ACHN (cell line): ENCODE data around the gene TRIM22.
"Not testable (repeated sequence)": the region's sequence is repeated elsewhere in the genome, so short reads cannot be mapped to it uniquely, and the experiment has no call there.

Experiments
- DNase-seq: peaks from one replicate; pipeline ENCODE4 v3.0.0-alpha.2; 2015
- in situ Hi-C: cut with HindIII; loops from 2 replicates; pipeline ENCODE4 v1.10.0; 2017; ENCODE audit warnings: low sequenced_read_pairs, low pct_ligation_motif_present, low pct_unique_long_range_greater_than_20kb

TRIM22 gene, protein sequence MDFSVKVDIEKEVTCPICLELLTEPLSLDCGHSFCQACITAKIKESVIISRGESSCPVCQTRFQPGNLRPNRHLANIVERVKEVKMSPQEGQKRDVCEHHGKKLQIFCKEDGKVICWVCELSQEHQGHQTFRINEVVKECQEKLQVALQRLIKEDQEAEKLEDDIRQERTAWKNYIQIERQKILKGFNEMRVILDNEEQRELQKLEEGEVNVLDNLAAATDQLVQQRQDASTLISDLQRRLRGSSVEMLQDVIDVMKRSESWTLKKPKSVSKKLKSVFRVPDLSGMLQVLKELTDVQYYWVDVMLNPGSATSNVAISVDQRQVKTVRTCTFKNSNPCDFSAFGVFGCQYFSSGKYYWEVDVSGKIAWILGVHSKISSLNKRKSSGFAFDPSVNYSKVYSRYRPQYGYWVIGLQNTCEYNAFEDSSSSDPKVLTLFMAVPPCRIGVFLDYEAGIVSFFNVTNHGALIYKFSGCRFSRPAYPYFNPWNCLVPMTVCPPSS

DNA sequence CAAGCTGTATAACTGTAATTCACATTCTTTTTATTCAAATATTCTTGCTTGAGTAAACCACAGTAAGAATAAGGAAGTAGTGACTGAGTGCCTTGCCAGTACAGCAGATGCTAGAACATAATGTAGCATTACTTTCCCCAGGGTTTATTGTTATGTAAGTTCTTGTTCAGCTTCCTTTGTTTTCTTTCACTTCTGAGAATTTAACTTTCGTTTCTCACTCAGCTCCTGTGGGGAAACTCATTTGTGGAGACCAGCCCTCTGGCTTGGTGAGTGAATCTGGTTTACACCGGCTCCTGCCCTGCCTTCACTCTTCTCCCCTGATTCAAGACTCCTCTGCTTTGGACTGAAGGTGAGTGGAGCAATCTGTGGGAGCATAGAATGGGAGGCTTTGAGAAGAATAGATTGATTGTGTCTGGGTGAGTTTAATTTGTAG is at the start of gene TRIM22:
TSS of gene TRIM22 (plus strand) at position 240 of the 433 bp plus-strand sequence. CDS start 6,443 bp downstream, outside the sequence.
- in situ Hi-C loops, result no loop called here

DNA sequence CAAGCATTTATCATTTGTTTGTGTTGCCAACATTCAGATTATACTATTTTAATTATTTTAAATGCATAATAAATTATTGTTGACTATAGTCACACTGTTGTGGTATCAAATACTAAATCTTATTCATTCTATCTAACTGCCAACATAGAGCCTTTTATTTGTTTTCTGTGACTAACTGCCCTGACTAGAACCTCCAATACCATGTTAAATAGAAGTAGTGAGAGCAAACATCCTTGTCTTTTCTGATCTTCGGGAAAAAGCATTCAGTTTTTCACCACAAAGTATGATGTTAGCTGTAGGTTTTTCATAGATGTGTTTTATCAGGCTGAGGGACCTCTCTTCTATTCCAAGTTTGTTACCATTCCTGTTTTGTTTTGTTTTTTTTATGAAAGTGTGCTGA is 49.6 kb upstream of the TRIM22 start:
- in situ Hi-C loops, result no loop called here
- DNase-seq, result no peak

More for the DNA sequence above, at the start of gene TRIM22:
- peak; percentile 52 for DNase-seq

DNA sequence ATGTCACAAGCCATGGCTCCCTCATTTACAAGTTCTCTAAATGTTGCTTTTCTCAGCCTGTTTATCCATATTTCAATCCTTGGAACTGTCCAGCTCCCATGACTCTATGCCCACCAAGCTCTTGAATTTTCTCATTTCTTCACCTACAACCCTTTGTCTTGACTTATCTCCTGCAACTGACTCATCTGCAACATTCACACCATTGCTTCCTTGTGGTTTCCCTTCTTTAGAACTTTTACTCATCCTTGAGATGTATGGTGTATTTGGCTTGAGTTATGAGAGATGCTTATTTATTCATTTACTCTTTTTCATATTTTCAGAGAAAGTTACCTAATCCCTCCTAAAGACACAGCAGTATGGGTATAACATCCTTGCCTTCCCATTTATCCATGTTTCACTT is 46.0 kb upstream of the TRIM22 start:
- DNase-seq, result no peak
- in situ Hi-C loops, result no loop called here

DNA sequence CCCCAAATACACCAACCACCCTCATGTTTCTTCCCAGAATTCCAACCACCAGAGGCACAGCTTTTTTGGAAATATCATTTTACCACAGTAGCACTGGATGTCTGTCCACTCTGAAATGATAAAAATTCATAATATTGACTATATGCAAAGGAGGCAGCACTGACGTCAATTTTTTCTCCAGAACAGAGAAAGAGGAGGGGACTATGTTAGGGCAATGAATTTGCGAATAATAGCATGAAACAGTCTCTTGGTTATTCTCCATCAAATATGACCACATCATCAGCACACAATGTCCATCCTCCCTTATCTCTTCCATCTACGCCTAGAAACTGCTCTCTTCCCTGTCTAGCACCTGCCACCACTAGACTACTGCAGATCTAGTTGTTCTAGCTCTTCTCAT is 43.5 kb upstream of the TRIM22 start:
- in situ Hi-C loops, result no loop called here

DNA sequence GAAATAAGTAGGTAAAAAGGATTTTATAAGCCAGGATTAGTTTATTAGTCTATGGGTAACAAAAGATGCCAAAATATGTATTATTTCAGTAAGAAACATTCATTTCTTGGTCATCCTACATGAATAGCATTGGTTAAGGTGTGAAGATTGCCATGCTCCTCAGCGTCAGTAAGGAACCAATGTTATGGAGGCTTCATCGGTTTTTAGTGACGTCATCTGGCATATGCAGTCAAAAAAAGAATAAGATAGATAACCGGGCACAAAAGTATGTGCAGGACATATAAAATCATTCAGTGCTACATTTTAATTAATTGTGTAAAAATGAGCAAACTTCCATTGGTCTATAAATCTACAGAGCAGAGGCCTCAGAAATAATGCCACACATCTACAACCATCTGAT is 34.1 kb upstream of the TRIM22 start:
- DNase-seq, result no peak

More for the DNA sequence above, 43.5 kb upstream of the TRIM22 start:
- no peak for DNase-seq

DNA sequence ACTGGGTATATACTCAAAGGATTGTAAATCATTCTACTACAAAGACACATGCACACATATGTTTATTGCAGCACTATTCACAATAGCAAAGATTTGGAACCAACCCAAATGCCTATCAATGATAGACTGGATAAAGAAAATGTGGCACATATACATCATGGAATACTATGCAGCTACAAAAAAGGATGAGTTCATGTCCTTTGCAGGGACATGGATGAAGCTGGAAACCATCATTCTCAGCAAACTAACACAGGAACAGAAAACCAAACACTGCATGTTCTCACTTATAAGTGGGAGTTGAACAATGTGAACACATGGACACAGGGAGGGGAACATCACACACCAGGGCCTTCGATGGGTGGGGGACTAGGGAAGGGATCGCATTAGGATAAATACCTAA is 32.6 kb upstream of the TRIM22 start:
- DNase-seq, in situ Hi-C loops: not testable (repeated sequence)

More for the DNA sequence above, 34.1 kb upstream of the TRIM22 start:
- in situ Hi-C loops, result no loop called here

DNA sequence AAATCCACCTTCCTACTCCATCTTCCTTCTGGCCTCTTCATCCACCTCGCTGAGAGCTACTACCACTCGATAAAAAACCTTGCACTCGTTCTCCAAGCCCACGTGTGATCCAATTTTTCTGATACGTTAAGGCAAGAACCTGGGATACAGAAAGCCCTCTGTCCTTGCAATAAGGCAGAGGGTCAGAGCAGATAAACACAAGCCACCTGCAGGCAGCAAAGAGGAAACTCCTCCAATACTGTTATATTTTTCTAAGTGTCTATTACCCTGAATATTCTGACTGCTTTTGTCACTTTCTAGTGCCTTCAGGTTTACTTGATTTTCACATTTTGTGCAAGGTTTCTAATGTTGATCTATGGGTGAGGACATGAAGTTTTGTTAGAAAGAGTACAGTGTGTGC is 31.3 kb upstream of the TRIM22 start:
- DNase-seq, result no peak
- in situ Hi-C loops, result no loop called here

DNA sequence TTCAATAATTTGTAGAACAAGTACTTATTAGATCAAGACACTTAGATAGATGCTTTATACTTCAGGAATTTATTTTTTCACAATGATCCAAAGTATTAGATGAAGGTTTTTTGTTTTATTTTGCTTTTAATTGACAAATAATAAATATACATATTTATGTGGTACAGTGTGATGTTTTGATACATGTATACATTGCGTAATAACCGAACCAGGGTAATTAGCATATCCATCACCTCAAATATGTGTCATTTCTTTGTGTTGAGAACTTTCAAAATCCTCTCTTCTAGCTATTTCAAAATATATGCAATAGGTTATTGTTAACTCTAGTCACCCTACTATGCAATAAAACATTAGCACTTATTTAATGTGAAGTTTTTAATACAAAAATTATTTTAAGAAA is 26.1 kb upstream of the TRIM22 start:
- DNase-seq, result no peak
- in situ Hi-C loops, result no loop called here

DNA sequence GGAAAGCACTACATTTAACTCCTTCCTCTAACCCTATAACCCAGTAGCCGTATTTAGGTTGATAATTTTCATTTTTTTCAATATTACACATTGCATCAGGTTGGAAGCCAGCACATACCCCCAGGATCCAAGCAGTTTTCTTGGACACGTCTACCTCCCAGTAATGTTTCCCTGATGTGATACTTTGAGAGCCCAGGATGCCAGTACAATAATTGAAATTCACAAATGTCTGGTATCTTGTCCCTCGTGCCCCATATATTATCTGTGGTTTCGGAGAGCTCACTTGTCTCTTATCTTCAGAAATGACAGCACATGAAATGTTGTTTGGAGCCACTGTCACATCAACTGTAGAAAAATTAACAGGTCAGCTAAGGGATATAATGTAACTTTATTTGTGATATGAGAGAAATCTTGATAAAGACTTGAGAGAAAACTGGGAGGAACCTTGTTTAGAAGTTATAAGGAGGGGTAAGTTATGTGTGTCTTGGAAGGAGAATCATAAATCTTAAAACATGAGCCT is 24.5 kb upstream of the TRIM22 start:
- in situ Hi-C loops, result no loop called here
- no peak for DNase-seq

DNA sequence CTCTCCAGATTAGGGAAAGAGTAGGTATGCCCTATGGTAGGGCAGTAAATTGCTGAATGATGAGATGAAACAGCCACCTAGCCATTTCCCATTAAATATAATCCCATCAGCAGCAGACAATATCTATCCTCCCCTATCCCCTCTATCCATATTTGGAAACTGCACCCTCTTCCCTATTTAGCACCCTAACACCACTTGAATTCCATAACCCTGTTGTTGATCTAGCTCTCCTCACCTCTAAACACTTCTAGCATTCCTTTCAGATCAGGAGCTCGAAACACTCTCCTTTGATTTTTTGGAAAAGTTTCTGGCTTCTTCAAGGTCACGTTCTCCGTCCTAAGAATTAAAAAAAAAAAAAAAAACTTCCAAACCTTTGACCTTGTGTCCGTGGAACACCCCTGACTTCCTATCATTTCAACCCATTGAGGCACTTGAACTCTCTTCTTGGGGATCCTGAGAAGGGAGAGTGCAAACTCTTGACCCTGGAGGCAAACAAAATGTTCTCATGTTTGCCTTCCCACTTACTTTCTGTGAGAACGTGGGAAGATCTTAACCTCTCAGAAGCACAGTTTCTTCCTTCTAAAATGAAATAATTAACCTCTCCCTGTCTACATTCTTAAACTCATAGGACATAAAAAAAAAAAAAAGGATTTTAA is 23.7 kb upstream of the TRIM22 start:
- DNase-seq, result no peak
- in situ Hi-C loops, result no loop called here

DNA sequence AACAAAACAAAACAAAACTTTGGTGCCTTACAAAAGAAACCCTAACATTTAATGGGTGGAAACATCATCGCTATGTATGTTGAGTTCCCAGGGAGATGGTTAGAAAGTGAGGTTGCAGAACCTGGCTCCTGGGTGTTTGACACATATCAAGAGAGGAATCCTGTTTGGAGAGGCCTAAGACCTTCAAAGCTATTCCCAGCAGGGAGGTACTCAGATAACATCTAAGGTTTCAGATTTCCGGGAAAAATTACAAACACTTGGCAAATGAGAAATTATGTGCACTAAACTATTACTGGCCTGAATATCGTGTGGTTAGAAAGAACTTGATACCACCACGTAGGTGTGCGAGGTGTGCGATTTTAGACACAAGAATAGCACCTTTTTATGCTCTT is 23.2 kb upstream of the TRIM22 start:
- DNase-seq, result no peak
- in situ Hi-C loops, result no loop called here

DNA sequence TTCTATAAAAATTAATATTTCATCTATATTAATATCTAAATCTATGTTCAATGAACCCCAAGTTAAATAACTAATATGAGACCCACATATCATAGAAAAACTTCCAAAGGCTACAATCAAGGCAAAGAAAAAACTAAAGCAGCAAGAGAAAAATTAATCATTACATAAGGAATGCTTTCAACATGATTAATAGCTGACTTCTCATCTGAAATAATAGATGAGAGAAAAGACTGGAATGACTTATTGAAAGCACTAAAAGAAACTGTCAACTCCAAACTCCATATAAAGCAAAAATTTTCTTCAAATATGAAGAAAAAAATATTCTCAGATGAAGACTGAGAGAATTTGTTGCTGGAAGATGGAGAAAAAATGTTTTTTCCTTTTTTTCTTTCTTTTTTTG is 17.8 kb upstream of the TRIM22 start:
- DNase-seq, result peak; percentile 47
- in situ Hi-C loops, result no loop called here

DNA sequence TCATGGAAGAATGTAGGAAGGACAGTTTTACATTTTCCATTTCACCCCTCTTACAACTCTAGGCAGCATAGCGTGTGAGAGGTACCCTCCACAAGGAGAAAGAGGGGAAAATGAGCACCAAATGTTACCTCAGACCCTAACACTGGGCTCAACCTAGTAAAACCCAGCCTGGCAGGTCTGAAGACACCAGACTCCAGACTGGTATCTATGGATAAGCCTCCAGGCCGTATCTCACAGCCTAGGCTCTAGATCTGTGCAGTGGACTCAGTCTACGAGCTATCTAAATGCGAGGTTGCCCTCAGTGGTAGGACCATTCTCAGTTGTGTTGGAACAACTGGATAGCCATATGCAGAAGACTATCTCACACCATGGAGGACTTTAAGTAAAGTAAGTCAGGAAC is 15.2 kb upstream of the TRIM22 start:
- in situ Hi-C loops, result no loop called here
- no peak for DNase-seq

DNA sequence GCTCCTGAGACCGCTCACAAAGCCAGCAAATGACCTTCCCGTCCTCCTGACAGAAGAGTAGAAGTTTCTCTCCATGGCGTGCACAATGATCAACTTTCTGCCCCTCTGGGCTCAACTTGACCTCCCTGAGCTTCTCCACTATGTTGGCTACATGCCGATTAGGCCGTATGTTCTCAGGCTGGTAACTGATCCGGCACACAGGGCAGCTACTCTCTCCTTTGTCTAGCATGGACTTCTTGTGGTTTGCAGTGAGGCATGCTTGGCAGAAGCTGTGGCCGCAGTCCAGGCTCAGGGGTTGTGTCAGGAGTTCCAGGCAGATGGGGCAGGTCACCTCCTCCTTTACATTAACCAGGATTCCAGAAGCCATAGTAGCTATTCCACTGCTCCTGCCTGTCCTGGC is 9.8 kb upstream of the TRIM22 start:
- in situ Hi-C loops, result no loop called here
- no peak for DNase-seq

DNA sequence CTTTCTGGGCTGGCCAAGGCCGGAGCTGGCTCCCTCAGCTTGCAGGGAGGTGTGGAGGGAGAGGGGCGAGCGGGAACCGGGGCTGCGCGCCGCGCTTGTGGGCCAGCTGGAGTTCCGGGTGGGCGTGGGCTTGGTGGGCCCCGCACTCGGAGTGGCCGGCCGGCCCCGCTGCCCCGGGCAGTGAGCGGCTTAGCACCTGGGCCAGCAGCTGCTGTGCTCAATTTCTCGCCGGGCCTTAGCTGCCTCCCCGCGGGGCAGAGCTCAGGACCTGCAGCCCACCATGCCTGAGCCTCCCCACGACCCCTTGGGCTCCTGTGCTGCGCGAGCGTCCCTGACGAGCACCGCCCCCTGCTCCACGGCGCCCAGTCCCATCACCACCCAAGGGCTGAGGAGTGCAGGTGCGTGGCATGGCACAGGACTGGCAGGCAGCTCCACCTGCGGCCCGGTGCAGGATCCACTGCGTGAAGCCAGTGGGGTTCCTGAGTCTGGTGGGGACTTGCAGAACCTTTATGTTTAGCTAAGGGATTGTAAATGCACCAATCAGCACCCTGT is 6.6 kb upstream of the TRIM22 start:
- in situ Hi-C loops, DNase-seq: not testable (repeated sequence)

DNA sequence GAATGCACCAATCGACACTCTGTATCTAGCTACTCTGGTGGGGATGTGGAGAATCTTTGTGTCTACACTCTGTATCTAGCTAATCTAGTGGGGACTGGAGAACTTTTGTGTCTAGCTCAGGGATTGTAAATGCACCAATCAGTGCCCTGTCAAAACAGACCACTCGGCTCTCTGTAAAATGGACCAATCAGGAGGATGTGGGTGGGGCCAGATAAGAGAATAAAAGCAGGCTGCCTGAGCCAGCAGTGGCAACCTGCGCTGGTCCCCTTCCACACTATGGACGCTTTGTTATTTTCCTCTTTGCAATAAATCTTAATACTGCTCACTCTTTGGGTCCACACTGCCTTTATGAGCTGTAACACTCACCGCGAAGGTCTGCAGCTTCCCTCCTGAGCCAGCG is 6.0 kb upstream of the TRIM22 start:
- in situ Hi-C loops, DNase-seq: not testable (repeated sequence)

DNA sequence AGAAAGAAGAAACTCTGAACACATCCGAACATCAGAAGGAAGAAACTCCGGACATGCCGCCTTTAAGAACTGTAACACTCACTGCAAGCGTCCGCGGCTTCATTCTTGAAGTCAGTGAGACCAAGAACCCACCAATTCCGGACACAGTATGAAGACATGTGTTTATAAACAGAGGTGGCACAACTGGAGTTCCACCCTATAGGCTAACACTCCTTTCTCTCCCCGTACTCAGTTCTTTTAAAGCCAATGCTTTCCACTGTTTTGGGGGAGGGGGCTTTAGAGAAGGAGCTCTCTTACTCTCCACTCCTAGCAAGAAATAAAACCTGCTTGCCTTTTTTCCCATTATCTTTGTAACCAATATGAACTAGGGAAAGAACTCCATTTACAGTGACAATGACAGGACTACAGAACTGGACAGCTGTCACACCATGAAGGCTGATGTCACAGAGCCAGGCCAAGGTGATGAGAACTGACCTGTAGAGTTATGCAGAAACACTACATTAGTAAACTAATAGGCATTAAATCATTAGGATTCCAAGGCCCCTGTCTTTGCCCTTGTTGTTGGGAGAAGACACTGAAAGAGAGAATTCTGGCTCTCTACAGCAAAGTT is 5.4 kb upstream of the TRIM22 start:
- no peak for DNase-seq
- in situ Hi-C loops, result no loop called here

DNA sequence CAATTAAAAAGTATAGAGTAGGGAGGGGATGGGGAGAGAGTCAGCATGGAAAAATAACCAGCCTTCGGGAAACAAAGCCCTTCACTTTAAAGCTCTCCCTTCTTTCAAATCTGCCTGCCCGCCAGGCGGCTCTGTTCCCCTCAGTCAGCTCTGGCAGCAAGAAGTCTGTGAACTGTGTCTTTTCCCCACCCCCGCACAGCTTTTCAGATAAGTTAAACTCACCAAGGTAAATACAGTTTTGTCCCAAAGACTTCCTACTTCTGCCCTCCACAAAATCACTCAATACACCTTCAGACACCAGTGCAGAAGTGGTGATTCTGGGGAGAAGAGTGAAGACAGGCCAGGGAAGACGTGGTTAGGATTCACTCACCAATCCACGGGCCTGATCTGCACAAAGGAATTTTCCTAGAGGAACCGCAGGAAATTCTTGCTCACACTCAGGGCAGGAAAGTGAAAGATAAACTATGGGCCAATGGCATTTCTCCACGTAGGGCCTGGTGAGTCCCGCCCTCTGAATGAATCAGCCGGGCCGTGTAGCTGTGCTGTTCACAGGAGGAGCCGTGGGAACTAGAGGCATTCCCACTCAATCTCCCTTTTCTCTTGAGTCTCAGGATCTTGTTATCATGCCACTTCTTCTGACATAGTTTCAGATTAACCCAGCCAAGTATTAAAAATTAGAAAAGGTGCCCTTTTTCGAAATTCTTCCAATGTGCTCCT is 4.8 kb upstream of the TRIM22 start, which contains the start of gene TRIM5:
TSS of gene TRIM5 (minus strand) at position 429 of the 717 bp plus-strand sequence. CDS start 4,897 bp downstream, outside the sequence.
- DNase-seq, result peak; percentile 97
- in situ Hi-C loops, result no loop called here
